ENCODE measurements around the gene SULT4A1. TPM values are rescaled to one million over a fixed set of nuclear protein-coding genes. Genes with fewer than 3 reads are reported as not detected.

The SULT4A1 gene
- total and polyA plus RNA-seq, 9 of the 15 experiments (the other 6 are each of a cell fraction or from before 2014, with no cell fraction given) = 0.03 to 0.20 (median 0.09) TPM; not detected in 3

- TF ChIP-seq ZNF655 (CRISPR knock-in tag; IDR thresholded peaks at IDR 0.05) = no peak
- TF ChIP-seq ZNF41 (CRISPR knock-in tag; conservative IDR thresholded peaks at IDR 0.05) = no peak
- TF ChIP-seq ZFP1 (CRISPR knock-in tag; IDR thresholded peaks at IDR 0.05) = no peak
- no peak for TF ChIP-seq SUPT5H (IDR thresholded peaks at IDR 0.05)
Measured at GRCh38 chr22:43894122-43894521, 31.8 kb upstream of the SULT4A1 start (continued).

- CTCF ChIA-PET (ENCODE audit: low intra/inter-chr PET ratio) = no interaction called here
- Histone ChIP-seq H3K9ac (ENCODE audit: insufficient read depth in 1 of 2, low read depth in 2 of 2, low read length in 2 of 2) (no peak overlapping the region), H3K4me2 (ENCODE audit: insufficient read depth, low read length) (no peak overlapping the region), H3K4me1 (replicated peaks in 1 of 2; ENCODE audit: control insufficient read depth in 2 of 2, insufficient read depth in 2 of 2, low read length in 2 of 2) (peaks cover 0 to 15% of the 10 kb centered on the region in 2 experiments; a peak in 1 of 5 replicates), H3K79me2 (ENCODE audit: control insufficient read depth, insufficient read depth, low read length) (no peaks in the 10 kb centered on the region), H3K36me3 (ENCODE audit: control insufficient read depth, insufficient read depth, low read length) (no peaks in the 10 kb centered on the region), H4K20me1 (replicated peaks; ENCODE audit: control insufficient read depth, insufficient read depth, low read length) (peaks cover 13% of the 10 kb centered on the region), H3K27ac (ENCODE audit: extremely low read depth, low read depth, low read length) (no peak overlapping the region), H3K27me3 (ENCODE audit: control insufficient read depth in 2 of 2, insufficient read depth in 2 of 2, low read length in 2 of 2) (peaks cover 0 to 16% of the 10 kb centered on the region in 2 experiments; a peak in 1 of 5 replicates), H2AFZ (ENCODE audit: low read depth, low read length) (no peak overlapping the region), H3K9me1 (ENCODE audit: control insufficient read depth, insufficient read depth, low read length) (no peaks in the 10 kb centered on the region), H3K4me3 (no peak overlapping the region), H3K9me3 (replicated peaks; ENCODE audit: control insufficient read depth, insufficient read depth, low read depth, low read length) (no peaks in the 10 kb centered on the region)
- FAIRE-seq = no peak
- intact Hi-C loops (cut with micrococcal nuclease) = no loop called here
- 0% methylated on average over 2 of the region's 5 CpGs for WGBS (ENCODE audit: insufficient coverage, low coverage, missing lambda C conversion rate)
- POLR2A ChIA-PET = interaction anchor here (1.2 kb wide), 1 partner anchor 10 kb away, joined by 3 read pairs; no protein-coding TSS in a partner anchor
- no peak for DNase-seq (ENCODE audit: extremely low read depth in 1 of 4, low spot score in 3 of 4)
- in situ Hi-C loops (cut with MboI) = no loop called here
- no TSS peak for BruUV-seq (replicated peaks)
- no peak for ATAC-seq
- TF ChIP-seq PPARD (CRISPR knock-in tag; IDR thresholded peaks at IDR 0.05) (no peak), ZNF764 (CRISPR knock-in tag; IDR thresholded peaks at IDR 0.05; ENCODE audit: low read depth) (no peak), E2F6 (IDR thresholded peaks at IDR 0.05; ENCODE audit: borderline replicate concordance in 1 of 2, extremely low read depth in 1 of 2, insufficient read depth in 1 of 2, insufficient read length in 1 of 2, low read depth in 1 of 2, low read length in 1 of 2, poor library complexity in 1 of 2, severe bottlenecking in 1 of 2) (no peak), ELF1 (tag; IDR thresholded peaks at IDR 0.05) (no peak), KAT7 (CRISPR knock-in tag; IDR thresholded peaks at IDR 0.05; ENCODE audit: borderline replicate concordance) (no peak), SREBF2 (CRISPR knock-in tag; IDR thresholded peaks at IDR 0.05) (no peak), OTX1 (CRISPR knock-in tag; IDR thresholded peaks at IDR 0.05) (no peak), HMBOX1 (IDR thresholded peaks at IDR 0.05) (no peak), EHMT2 (IDR thresholded peaks at IDR 0.05) (no peak), RBM39 (optimal IDR thresholded peaks at IDR 0.05; ENCODE audit: low read depth, low read length) (no peak)
Measured at GRCh38 chr22:43893266-43893665, 31.0 kb upstream of the SULT4A1 start.
